Stimulated activated CD8-positive, alpha-beta memory T cell treated with anti-CD3 and anti-CD28 coated beads, Interleukin-12 subunit alpha, Interleukin-12 subunit beta, amount 100 ng/mL, for 4 hours (primary cell): Measurements from ENCODE around the gene GOPC.
"Not testable (repeated sequence)": the region's sequence is repeated elsewhere in the genome, so short reads cannot be mapped to it uniquely, and the experiment has no call there.

Experiments
- DNase-seq: peaks from one replicate; pipeline ENCODE4 v3.0.0-alpha.2; 2020; ENCODE audit warnings: low read depth

Gene GOPC

DNA sequence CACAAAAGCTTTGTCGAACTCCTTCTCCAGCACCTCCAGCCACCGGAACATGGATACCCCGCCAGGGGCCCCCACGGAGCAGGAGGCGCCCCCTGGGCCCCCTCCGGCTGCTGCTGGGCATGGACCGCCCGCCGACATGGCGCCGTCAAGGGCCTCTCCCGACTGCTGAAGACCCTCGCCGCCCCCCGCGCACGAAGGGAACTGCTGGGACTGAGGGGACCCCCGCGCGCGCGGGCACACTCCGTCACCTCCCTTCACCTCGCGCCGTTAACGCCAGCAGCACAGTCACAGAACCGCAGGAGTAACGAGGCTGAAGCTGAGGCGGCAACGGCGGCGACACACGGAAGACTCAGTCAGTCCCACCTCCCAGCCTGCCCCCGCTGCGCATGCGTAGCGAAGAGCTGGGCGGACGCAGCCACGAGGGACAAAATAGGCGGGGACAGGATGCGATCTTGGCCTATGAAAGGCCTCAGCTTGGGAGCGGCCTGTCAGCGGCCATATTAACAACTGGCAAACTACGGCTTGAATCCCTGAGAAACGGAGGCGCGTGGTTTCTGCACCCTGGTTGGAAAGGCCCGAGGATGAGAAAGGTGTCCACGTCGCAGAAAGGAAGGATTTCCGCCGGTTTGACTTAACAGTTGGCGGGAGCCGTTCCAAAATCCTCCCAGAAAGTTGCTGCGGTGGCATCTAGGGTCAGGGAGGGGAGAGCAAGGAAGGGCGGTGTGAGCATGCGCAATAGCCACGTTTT is at the start of gene GOPC:
Gene GOPC (minus strand): TSS at position 361 of the 748 bp plus-strand sequence. CDS start 223 bp downstream, at position 138.
- peak; percentile 90 for DNase-seq

DNA sequence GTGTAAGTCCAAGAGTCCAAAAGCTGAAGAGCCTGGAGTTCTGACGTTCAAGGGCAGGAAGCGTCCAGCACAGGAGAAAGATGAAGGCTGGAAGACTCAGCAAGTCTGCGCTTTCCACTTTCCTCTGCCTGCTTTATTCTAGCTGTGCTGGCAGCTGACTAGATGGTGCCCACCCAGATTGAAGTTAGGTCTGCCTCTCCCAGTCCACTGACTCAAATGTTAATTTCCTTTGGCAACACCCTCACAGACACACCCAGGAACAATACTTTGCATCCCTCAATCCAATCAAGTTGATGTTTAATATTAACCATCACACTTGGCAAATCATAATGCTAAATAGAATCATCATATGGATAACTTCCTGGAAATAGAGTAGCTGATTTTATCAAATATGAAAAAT is 49.7 kb upstream of the GOPC start:
- not testable (repeated sequence) for DNase-seq

DNA sequence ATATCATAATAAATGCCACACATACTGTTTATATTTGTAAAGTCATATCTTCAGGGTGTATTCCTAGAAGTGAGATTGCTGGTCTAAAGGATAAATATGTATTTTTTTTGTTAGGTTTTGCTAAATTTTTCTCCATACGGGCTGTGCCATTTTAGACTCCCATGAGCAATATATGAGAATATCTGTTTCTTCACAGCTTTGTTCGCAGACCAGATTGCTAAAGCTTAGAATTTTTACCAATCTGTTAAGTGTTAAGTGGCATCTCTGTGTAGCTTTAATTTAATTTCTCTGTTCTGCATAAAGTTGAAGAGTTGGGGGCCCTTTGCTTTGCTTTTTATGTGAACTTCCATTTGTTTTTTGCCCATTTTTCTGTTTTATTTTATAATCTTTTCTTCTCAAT is 40.7 kb upstream of the GOPC start:
- no peak for DNase-seq

DNA sequence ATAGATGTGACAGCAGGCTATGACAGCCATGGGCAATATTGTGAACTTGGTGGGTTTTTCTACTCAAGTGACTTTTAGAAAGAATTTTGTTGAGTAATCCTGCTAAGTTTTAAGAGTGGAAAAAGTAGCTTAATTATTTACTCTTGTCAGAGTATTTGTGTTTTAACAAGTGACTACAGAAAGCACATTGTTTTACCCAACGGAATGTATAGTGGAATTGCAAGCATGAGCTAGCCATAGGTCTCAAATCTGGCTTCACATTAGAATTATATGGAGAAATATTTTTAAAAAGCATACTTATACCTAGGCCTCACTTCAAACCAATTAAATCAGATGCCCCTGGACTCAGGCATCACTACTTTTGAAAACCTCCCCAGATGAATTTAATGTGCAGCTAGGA is 35.5 kb upstream of the GOPC start:
- no peak for DNase-seq

DNA sequence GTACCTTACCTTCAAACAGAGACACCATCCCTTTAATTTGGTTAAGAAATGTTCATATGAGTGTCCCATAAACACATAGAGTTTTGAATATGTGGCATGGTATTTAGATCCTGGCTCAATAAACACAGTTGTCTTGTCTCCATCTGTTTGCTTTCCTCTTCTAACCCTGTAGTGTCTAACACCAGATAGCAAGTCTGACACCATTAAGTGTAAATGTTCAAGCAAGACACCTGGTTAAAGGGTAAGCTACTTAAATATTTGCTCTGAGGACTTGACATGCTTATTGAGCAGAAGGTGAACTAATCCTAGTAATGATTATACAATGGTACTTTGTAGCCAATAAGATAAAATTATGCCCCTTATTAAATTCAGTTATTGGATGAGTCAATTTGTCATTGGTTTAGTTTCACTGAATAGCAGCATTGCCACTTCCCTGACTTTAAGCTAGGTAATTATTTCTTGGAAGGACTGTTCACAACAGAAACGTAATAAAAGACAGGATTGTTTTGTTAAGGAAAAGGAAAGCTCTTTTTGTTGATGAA is 26.9 kb upstream of the GOPC start:
- DNase-seq = no peak

DNA sequence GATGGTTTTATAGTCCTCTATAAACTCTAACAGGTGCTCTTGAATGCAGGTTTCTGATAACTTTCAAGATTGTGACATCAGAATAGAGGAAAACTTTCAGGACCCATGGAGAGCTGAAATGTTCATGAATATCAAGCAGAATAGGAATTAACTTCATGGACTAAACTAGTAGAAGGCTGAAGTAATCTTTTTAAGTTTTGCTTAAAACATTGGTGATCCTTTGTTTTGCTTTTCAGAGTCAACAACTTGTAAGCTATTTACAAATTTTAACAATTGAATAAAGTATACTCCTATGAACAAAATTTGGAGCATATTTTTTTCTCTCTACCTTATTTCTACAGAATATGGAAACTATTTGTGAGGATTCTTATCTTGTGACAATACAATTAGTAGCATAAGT is 25.2 kb upstream of the GOPC start:
- DNase-seq = no peak

DNA sequence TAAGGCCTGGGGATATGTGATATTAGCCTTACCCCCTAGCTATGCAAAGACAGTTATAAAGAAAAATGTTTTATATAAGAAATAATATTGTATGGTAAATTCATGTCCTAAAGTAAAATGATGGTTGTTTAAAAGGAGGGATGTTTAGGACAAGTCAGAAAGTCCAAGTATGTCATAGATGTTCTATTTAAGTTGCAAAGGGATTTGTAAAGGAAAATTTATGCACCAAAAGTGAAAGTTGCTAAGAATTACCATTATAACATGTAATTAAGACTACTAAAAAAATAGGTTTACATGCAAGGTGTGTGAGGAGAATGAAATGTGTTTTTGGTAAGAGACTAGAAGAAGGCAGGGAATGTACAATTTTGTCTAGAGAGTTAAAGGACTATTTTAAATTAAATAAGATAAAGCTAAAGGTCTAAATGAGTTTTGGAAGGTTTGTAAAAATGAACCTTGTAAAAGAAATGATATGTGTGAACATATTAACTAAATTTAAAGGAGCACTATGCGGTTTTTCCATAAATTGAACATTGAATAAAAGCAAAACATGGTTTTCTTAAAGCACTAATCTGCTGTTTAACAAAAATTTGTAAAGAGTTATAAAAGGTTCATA is 22.7 kb upstream of the GOPC start:
- no peak for DNase-seq

DNA sequence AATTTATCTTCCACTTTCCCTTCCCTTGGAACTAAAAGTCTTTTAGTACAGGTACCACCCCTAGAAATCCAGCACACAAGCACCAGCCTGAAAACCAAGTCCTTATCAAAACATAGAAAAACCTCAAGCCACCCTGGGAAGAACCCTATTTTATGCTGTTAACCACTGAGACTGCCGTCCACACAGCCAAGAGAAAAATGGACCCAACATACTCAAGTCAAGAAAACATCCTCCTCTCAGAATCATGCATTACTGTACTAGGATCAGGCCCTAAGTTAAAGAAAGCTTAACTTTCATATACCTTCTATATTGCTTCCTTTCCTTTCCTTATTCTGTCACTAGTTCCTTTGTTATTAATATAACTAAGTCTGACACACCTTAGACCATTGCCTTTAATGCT is 16.9 kb upstream of the GOPC start:
- no peak for DNase-seq

DNA sequence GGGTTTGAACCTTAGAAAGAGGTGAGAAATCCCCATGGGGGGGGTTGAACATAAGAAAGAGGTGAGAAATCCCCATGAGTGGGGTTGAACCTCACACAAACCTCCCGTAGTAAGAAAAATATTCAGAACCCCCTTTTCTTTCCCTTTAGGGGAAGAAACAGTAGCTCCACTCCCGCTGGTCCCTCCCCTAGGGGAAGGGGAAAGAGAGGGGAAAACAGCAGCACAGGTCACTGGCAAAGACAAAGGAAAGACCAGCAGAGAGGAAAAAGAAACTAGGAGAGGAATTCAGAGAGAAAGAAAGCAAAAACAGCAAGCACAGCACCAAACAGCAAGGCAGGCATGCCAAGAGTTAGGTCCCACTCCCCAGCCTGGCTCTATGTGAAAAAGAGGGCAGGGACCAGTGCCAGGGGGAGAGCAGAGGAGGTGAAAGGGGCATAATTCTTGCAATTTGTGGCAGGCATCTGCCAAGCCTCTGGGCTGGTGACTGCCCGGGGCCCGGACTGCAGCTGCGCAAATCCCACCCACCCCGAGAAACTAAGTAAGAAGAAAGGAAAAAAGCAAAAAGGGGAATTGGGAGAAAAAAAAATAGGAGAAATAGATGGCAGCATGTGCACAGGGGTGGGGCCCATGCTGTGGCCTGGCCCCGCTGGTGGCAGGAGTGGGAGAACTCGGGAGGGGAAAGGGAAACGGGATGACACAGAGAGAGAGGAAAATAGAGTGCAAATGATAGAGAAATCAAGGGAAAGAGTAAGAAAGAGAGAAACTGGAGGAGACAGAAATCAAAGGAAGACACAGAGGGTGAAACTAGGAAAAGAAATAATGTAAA is 15.1 kb upstream of the GOPC start:
- DNase-seq = no peak

DNA sequence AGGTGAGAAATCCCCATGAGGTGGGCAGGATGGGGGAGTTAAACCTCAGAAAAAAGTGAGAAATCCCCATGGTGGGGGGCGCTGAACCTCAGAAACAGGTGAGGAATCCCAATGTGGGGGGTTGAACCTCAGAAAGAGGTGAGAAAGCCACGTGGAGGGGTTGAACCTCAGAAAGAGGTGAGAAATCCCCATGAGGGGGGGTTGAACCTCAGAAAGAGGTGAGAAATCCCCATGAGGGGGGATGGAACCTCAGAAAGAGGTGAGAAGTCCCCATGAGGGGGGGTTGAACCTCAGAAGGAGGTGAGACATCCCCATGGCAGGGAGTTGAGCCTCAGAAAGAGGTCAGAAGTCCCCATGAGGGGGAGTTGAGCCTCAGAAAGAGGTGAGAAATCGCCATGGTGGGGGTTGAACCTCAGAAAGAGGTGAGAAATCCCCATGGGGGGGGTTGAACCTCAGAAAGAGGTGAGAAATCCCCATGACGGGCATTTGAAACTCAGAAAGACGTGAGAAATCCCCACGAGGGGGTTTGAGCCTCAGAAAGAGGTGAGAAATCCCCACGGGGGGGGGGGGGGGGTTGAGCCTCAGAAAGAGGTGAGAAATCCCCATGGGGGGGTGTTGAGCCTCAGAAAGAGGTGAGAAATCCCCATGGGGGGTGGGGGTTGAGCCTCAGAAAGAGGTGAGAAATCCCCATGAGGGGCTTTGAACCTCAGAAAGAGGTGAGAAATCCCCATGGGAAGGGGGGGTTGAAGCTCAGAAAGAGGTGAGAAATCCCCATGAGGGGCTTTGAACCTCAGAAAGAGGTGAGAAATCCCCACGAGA is 14.3 kb upstream of the GOPC start:
- peak; percentile 18 for DNase-seq

DNA sequence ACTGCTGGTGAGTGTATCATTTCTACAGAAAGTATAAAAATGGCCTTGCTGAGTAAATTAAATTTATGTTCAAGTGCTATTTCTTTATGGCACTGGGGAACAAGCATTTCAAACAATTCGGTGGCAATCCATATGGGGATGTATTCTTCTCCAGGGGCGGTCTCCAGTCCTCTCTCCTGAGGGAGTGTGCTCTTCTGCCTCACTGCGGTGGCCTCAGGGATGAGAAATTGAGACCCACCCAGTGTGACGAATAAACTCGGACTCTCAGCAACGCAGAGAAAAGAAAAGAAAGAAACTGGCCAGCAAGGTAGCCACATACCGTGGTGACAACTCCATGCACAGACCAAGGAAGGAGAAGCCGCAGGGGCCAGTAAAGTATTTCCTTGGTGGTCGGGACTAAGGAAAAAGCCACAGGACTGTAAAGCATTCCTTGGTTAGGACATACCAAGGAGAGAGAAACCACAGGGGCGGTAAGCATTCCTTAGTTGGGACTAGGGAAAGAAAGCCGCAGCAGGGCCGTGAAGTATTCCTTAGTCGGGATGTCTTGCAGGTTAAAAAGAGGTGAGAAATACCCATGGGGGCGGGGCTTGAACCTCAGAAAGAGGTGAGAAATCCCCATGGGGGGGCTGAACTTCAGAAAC is 13.6 kb upstream of the GOPC start:
- DNase-seq = no peak

DNA sequence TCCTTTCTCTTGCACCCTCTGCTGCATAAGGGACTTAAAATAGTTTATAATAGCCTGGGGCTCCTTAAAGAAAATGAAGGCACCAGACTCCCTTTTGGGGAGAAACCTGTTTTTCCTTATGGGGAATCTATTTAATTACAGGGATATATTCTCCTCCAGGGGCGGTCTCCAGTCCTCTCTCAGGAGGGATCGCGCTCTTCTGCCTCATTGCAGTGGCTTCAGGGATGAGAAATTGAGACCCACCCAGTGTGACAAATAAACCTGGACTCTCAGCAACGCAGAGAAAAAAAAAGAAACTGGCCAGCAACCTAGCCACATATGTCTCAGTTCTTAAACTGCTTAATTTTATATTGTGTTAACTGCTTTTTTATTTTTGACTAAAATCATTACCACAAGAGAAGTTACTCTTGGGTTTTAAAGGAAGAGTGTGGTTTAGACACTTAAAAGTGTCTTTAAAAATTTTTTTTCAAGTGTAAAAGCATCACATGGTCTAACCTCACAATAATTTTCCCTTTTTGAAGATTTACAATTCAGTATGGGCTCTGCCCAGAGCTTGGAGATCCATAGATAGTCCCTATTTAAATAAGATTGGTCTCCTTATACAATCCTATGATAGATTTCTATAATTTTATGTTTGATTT is 11.7 kb upstream of the GOPC start:
- DNase-seq = no peak

DNA sequence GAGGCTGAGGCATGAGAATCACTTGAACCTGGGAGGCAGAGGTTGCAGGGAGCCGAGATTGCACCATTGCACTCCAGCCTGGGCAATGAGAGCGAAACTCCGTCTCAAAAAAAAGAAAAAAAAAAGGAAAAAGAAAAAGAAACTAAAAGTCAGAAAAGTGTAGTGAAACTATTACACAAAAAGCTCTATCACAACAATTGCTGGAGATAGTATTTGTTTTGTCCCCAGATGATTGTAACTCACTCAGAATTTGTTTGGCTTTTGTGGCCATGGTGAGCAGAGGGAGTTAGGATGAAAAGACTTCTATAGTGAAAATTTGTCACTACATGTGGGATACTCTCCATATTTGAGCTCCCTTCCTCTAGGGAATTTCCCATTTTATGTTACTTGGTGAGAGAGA is 5.2 kb upstream of the GOPC start:
- DNase-seq = no peak

DNA sequence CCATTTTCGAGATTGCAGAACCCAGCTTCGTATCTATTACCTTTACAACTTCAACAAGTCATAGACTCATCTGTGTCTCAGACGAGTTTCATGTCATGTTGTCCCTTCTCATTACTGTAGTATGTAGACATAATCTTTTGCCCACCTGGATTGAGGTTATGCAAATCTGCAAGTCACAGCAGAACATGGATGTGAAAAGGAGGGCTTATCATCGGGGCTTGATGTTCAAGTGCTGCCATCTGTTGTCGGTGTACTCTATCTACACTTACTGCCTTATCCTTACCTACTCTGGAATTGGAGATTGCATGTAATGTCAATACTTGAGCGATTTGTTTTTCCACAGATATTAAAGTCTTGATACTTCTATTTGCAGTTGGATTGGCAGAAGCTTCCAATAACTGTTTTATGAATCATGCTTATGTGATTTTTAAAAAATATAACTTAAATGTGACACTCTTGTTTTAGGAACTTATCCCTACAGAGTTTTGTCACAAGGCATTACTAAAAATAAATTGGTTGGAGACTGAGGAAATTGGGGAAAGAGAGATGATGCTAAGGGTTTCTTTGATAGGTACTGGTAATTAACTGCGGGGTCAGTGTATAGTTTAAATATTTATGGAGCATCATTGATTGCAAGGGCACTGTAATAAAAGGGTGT is 3.0 kb upstream of the GOPC start:
- no peak for DNase-seq

DNA sequence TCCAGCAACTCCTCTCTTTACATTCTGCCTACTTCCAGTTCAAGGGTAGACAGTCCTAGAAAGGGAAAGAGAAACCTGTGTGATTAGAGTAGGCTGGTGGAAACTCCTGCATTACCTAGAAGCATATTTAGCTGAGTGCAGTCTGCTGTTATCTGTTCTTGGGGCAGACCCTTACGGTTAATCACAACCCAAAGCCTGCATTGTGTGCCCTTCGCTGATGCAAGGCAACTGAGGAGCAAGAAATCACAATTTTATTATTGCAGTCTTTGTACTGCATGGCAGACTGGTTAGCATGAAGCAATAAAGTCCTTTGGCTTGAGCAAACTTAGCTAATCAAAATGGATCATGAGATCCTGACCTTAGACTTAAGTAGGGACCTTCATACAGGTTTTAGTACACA is 1.5 kb upstream of the GOPC start:
- no peak for DNase-seq

DNA sequence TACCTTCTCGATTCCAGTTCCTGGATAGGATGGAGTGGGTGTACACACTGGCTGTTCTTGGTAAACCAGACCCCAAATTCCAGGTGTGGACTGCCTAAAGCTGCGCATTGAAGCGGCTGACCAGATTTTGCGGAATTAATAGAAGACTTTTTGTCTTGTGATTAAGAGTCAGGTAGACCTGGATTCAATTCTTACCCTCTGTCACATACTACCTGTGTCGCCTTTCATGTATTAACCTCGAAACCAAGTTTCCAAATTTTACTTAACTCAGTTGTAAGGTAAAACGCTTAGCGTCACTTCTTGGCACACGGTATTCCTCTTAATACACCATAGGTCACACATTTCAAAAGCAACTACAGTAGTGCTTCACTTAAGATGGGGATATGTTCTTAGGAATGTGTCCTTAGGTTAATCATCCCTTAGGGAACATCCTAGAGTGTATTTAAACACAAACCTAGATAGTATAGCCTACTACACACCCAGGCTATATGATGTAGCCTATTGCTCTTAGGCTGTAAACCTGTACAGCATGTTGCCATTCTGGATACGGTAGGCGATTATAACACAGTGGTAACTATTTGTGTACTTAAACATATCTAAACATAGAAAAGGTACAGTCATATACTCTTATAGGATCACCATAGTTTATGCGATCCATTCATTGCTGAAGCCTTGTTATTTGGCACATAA is 733 bp upstream of the GOPC start:
- no peak for DNase-seq

DNA sequence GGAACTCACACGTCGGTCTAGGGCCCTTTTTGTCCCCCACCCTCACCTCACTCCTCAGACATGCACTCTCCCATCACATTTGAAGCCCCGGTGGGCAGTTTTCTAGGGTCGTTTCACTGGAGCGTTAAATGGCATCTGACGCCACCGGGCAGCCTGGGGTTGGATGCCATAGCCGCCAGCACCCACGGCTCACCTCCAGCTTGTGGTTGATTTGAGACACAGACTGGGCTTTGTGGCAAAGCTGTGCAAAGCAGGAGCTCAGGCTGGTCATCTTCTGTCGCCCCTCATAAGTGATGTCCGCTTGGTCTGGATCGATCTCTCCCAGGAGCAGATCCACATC is 530 bp downstream of the GOPC start:
- DNase-seq = no peak

DNA sequence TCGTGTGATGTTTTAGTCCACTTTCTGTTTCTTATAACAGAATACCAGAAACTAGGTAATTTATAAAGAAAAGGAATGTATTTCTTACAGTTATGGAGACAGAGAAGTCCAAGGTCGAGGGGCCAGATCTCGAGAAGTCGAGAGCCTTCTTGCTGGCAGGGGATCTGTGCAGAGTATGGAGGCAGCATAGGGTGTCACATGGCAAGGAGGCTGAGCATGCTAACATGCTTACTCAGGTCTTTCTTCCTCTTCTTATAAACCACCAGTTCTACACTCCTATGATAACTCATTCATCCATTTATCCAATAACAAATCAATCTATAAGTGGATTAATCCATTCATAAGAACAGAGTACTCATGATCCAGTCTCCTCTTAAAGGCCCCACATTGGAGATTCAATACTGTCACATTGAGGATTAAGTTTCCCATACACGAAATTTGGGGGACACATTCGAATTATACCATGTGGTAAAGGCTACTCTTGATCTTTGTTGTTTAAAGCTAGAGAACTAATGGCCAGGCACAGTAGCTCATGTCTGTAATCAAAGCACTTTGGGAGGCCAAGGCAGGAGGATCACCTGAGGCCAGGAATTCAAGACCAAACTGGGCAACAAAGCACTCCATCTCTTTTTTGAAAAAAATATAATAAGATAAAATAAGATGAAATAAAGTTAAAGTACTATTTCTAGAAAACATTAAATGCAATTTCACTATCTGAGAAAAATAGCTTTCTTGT is 2.1 kb downstream of the GOPC start:
- no peak for DNase-seq

DNA sequence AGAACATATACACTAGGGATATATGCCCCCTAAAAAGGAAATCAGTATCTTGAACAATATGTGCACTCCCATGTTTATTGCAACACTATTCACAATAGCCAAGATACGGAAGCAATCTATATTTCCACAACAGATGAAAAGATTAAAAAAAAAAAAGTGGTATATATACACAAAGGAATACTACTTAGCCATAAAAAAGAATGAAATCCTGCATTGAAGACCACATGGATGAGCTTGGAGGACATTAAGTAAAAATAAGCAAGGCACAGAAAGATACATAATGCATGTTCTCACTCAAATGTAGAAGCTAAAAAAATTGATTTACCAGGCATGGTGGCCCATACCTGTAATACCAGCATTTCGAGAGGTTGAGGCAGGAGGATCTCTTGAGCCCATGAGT is 4.6 kb downstream of the GOPC start:
- no peak for DNase-seq
